Chondrocyte (in vitro differentiated cells): ENCODE measurements around the gene MLLT6. TPM values are rescaled to one million over a fixed set of nuclear protein-coding genes. Genes with fewer than 3 reads are reported as not detected.
A peak's percentile ranks its signal among the peaks of the same experiment; 100 is the strongest.

Experiments used
- DNase-seq: peaks from one replicate; pipeline ENCODE4 v3.0.0; 2021; ENCODE audit warnings: mixed read lengths, low spot score
- H3K27ac Mint-ChIP-seq: one replicate; pipeline ENCODE4 v1.8.0; 2021; ENCODE audit warnings: mild to moderate bottlenecking, moderate library complexity, mixed read lengths; ENCODE audit not compliant: unreplicated experiment
- H3K27me3 Mint-ChIP-seq: 2 replicates; pipeline ENCODE4 v1.8.0; 2021; ENCODE audit warnings: low read depth, mixed read lengths
- H3K36me3 Mint-ChIP-seq: 2 replicates; pipeline ENCODE4 v1.8.0; 2021; ENCODE audit warnings: low read depth, mixed read lengths
- H3K4me1 Mint-ChIP-seq: 2 replicates; pipeline ENCODE4 v1.8.0; 2021; ENCODE audit warnings: low read depth, mild to moderate bottlenecking, mixed read lengths
- H3K4me3 Mint-ChIP-seq: one replicate; pipeline ENCODE4 v1.8.0; 2021; ENCODE audit warnings: mild to moderate bottlenecking, moderate library complexity, mixed read lengths; ENCODE audit not compliant: unreplicated experiment
- H3K9me3 Mint-ChIP-seq: 2 replicates; pipeline ENCODE4 v1.8.0; 2021; ENCODE audit warnings: low read depth, mixed read lengths
- CTCF ChIP-seq: fragments of 200-600 bp; sonication (generic); IDR thresholded peaks from 2 replicates; pipeline ENCODE4 v1.5.0; 2021; ENCODE audit warnings: antibody characterized with exemption, mild to moderate bottlenecking, moderate library complexity
- total RNA-seq: library from RNA; stranded (reverse); gene quantifications from 3 replicates; pipeline ENCODE4 v1.2.1, GENCODE V29; 2021

The MLLT6 gene
- total RNA-seq, 1 donor from 2014 or later = 50.0 TPM

- TF ChIP-seq CTCF = no peak
- Mint-ChIP-seq H3K27me3 (no peaks in the 10 kb centered on the region), H3K27ac (no peak overlapping the region), H3K9me3 (no peaks in the 10 kb centered on the region), H3K36me3 (peaks cover 1% of the 10 kb centered on the region), H3K4me3 (peak overlapping the region; percentile 79), H3K4me1 (peaks cover 61% of the 10 kb centered on the region)
- no peak for DNase-seq
Observed at GRCh38 chr17:38748892-38749222, 43.8 kb downstream of the MLLT6 start.

- no peaks in the 10 kb centered on the region for H3K27me3 Mint-ChIP-seq
- H3K9me3 Mint-ChIP-seq = no peaks in the 10 kb centered on the region
- H3K4me1 Mint-ChIP-seq = peaks cover 60% of the 10 kb centered on the region
Observed at GRCh38 chr17:38749223-38750043, 44.4 kb downstream of the MLLT6 start.

GRCh38 chr17:38750044-38750311, 44.9 kb downstream of the MLLT6 start:
- Mint-ChIP-seq H3K9me3 (no peaks in the 10 kb centered on the region), H3K4me3 (peak overlapping the region; percentile 79), H3K36me3 (peaks cover 1% of the 10 kb centered on the region), H3K4me1 (peaks cover 59% of the 10 kb centered on the region), H3K27ac (peak overlapping the region; percentile 45), H3K27me3 (no peaks in the 10 kb centered on the region)
- TF ChIP-seq CTCF = no peak
- no peak for DNase-seq

More at GRCh38 chr17:38749223-38750043, 44.4 kb downstream of the MLLT6 start:
- Mint-ChIP-seq H3K27ac (peak overlapping the region; percentile 63), H3K36me3 (peaks cover 1% of the 10 kb centered on the region), H3K4me3 (peak overlapping the region; percentile 79)
- no peak for DNase-seq
- TF ChIP-seq CTCF = peak; percentile 7

GRCh38 chr17:38750312-38751121, 45.4 kb downstream of the MLLT6 start:
- no peak for TF ChIP-seq CTCF
- Mint-ChIP-seq H3K27me3 (no peaks in the 10 kb centered on the region), H3K4me1 (peaks cover 53% of the 10 kb centered on the region), H3K27ac (peak overlapping the region; percentile 42), H3K36me3 (peaks cover 1% of the 10 kb centered on the region), H3K4me3 (peak overlapping the region; percentile 93), H3K9me3 (no peaks in the 10 kb centered on the region)
- no peak for DNase-seq

GRCh38 chr17:38751144-38751807, 46.2 kb downstream of the MLLT6 start:
- H3K27ac Mint-ChIP-seq = peak overlapping the region; percentile 42
- H3K4me3 Mint-ChIP-seq = peak overlapping the region; percentile 93
- no peak for DNase-seq
- H3K4me1 Mint-ChIP-seq = peaks cover 46% of the 10 kb centered on the region
- H3K27me3 Mint-ChIP-seq = no peaks in the 10 kb centered on the region
- H3K9me3 Mint-ChIP-seq = no peaks in the 10 kb centered on the region
- no peak for TF ChIP-seq CTCF
- H3K36me3 Mint-ChIP-seq = peaks cover 3% of the 10 kb centered on the region
